BLaER1 (cell line): ENCODE data around the gene PRRG1.
"Not testable (repeated sequence)": the region's sequence is repeated elsewhere in the genome, so short reads cannot be mapped to it uniquely, and the experiment has no call there.

Experiments
- H3K27ac ChIP-seq: shearing (Covaris generic); formaldehyde crosslinking; 2 replicates; pipeline ENCODE4 v1.8.1; 2022
- H3K27me3 ChIP-seq: shearing (Covaris generic); formaldehyde crosslinking; 2 replicates; pipeline ENCODE4 v1.8.1; 2022
- H3K36me3 ChIP-seq: shearing (Covaris generic); formaldehyde crosslinking; 2 replicates; pipeline ENCODE4 v1.8.1; 2022
- H3K4me1 ChIP-seq: shearing (Covaris generic); formaldehyde crosslinking; 2 replicates; pipeline ENCODE4 v1.8.1; 2022
- H3K4me2 ChIP-seq: shearing (Covaris generic); formaldehyde crosslinking; 2 replicates; pipeline ENCODE4 v1.8.1; 2022
- H3K4me3 ChIP-seq: shearing (Covaris generic); formaldehyde crosslinking; 2 replicates; pipeline ENCODE4 v1.8.1; 2022
- H3K9ac ChIP-seq: shearing (Covaris generic); formaldehyde crosslinking; 2 replicates; pipeline ENCODE4 v1.8.1; 2022
- H3K9me3 ChIP-seq: shearing (Covaris generic); formaldehyde crosslinking; 2 replicates; pipeline ENCODE4 v1.8.1; 2022
- H4K20me1 ChIP-seq: shearing (Covaris generic); formaldehyde crosslinking; 2 replicates; pipeline ENCODE4 v1.8.1; 2022
- Cebpa-rat ChIP-seq: shearing (Covaris generic); IDR thresholded peaks from 2 replicates; pipeline ENCODE4 v1.8.1; 2022

Gene PRRG1

GRCh38 chrX:37420185-37420584 is 71.0 kb downstream of the PRRG1 start:
- Histone ChIP-seq H3K4me3 (no peak overlapping the region), H4K20me1 (no peaks in the 10 kb centered on the region), H3K4me2 (no peak overlapping the region), H3K9ac (no peak overlapping the region), H3K27ac (no peak overlapping the region), H3K9me3 (no peaks in the 10 kb centered on the region), H3K4me1 (no peaks in the 10 kb centered on the region), H3K36me3 (no peaks in the 10 kb centered on the region), H3K27me3 (no peaks in the 10 kb centered on the region)
- TF ChIP-seq Cebpa-rat = no peak

DNA sequence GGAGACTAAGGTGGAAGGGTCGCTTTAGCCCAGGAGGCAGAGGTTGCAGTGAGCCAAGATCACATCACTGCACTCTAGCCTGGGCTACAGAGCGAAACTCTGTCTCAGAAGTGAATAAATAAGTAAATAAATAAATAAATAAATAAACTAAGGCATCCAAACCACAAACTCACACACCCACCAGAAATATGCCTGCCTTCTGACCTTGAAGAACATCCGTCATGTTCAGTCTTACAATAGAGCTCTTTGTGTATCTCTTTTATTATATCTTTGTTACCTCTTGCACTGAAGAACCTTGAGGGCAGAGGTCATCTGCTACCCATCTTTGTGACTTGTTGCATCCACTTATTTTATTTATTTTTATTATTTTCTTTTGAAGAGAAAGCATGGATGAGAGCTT is 71.6 kb downstream of the PRRG1 start:
- Histone ChIP-seq H3K27me3 (no peaks in the 10 kb centered on the region), H3K9me3 (no peaks in the 10 kb centered on the region), H3K9ac (no peak overlapping the region), H3K4me3 (no peak overlapping the region), H4K20me1 (no peaks in the 10 kb centered on the region), H3K36me3 (no peaks in the 10 kb centered on the region), H3K4me2 (no peak overlapping the region), H3K27ac (no peak overlapping the region), H3K4me1 (no peaks in the 10 kb centered on the region)
- TF ChIP-seq Cebpa-rat = no peak

- H3K9me3 ChIP-seq = peaks cover 9% of the 10 kb centered on the region; the same call in 1 of the 2 replicates
- H3K36me3 ChIP-seq = no peaks in the 10 kb centered on the region
- no peak overlapping the region for H3K4me3 ChIP-seq
- no peak for TF ChIP-seq Cebpa-rat
- no peaks in the 10 kb centered on the region for H3K27me3 ChIP-seq
- no peak overlapping the region for H3K9ac ChIP-seq
- H3K4me1 ChIP-seq = no peaks in the 10 kb centered on the region
- no peaks in the 10 kb centered on the region for H4K20me1 ChIP-seq
- H3K27ac ChIP-seq = no peak overlapping the region
- no peak overlapping the region for H3K4me2 ChIP-seq
Observed at GRCh38 chrX:37424000-37424429, 74.9 kb downstream of the PRRG1 start.

- Histone ChIP-seq H3K27ac (no peak overlapping the region), H4K20me1 (no peaks in the 10 kb centered on the region), H3K4me2 (no peak overlapping the region), H3K9me3 (peaks cover 9% of the 10 kb centered on the region; the same call in 1 of the 2 replicates), H3K4me1 (no peaks in the 10 kb centered on the region), H3K36me3 (no peaks in the 10 kb centered on the region), H3K4me3 (no peak overlapping the region), H3K9ac (no peak overlapping the region), H3K27me3 (no peaks in the 10 kb centered on the region)
- no peak for TF ChIP-seq Cebpa-rat
Observed at GRCh38 chrX:37425370-37425769, 76.2 kb downstream of the PRRG1 start.

- not testable (repeated sequence) for H3K9ac ChIP-seq, H4K20me1 ChIP-seq, H3K4me2 ChIP-seq, H3K4me3 ChIP-seq, H3K27me3 ChIP-seq, H3K27ac ChIP-seq, H3K4me1 ChIP-seq, H3K9me3 ChIP-seq, H3K36me3 ChIP-seq
Observed at GRCh38 chrX:37428962-37429361, 79.8 kb downstream of the PRRG1 start.

DNA sequence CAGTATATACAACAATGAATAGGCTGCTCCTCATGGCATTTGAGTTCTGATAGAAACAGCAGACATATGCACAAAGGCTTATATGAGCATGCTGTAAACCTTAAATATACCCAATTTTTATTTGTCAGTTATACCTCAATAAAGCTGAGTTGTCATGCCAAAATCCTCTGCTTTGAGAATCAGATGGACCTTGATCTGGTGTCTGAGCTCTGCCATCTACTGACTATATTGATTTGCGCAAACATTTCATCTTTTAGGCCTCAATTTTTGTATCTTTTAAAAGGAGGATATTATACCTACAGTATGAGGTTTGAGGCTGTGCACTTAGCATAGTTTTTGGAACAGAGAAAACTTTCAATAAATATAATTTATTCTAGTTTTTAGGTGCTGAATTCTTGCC is 85.2 kb downstream of the PRRG1 start:
- no peaks in the 10 kb centered on the region for H3K36me3 ChIP-seq
- no peak overlapping the region for H3K4me3 ChIP-seq
- no peak overlapping the region for H3K27ac ChIP-seq
- H3K4me1 ChIP-seq = no peaks in the 10 kb centered on the region
- H3K9me3 ChIP-seq = no peaks in the 10 kb centered on the region
- H3K9ac ChIP-seq = no peak overlapping the region
- no peak overlapping the region for H3K4me2 ChIP-seq
- no peak for TF ChIP-seq Cebpa-rat
- no peaks in the 10 kb centered on the region for H4K20me1 ChIP-seq
- H3K27me3 ChIP-seq = no peaks in the 10 kb centered on the region

GRCh38 chrX:37437160-37437559 is 88.0 kb downstream of the PRRG1 start:
- Histone ChIP-seq H3K27me3 (no peaks in the 10 kb centered on the region), H3K9ac (no peak overlapping the region), H3K4me1 (no peaks in the 10 kb centered on the region), H3K9me3 (no peaks in the 10 kb centered on the region), H3K36me3 (no peaks in the 10 kb centered on the region), H3K4me2 (no peak overlapping the region), H3K27ac (no peak overlapping the region), H4K20me1 (no peaks in the 10 kb centered on the region), H3K4me3 (no peak overlapping the region)
- TF ChIP-seq Cebpa-rat = no peak

- Histone ChIP-seq H3K36me3 (no peaks in the 10 kb centered on the region), H3K4me3 (no peak overlapping the region), H3K9me3 (no peaks in the 10 kb centered on the region), H3K27me3 (no peaks in the 10 kb centered on the region), H3K9ac (no peak overlapping the region), H4K20me1 (no peaks in the 10 kb centered on the region), H3K27ac (no peak overlapping the region), H3K4me1 (no peaks in the 10 kb centered on the region), H3K4me2 (no peak overlapping the region)
- TF ChIP-seq Cebpa-rat = no peak
Observed at GRCh38 chrX:37441377-37441776, 92.2 kb downstream of the PRRG1 start.

DNA sequence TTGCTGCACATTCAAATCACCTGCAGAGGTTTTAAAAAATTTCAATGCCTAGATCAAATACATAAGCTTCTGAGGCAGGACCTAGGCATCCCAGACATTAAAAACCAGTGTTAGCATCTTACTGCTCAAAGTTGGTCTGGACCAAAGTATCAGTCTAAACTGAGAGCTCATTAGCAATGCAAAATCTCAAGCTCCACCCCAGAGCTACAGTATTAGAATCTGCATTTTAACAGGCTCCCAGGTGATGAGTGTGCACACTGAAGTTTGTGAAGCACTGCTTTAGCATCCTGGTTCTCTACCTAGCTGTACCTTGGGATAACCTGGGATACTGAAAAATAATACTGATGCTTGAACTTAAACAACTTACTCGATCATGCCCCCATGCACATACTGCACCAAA is 96.0 kb downstream of the PRRG1 start:
- no peaks in the 10 kb centered on the region for H3K4me1 ChIP-seq
- no peaks in the 10 kb centered on the region for H3K27me3 ChIP-seq
- no peak overlapping the region for H3K4me2 ChIP-seq
- no peak for TF ChIP-seq Cebpa-rat
- no peak overlapping the region for H3K27ac ChIP-seq
- no peaks in the 10 kb centered on the region for H3K9me3 ChIP-seq
- H3K9ac ChIP-seq = no peak overlapping the region
- H4K20me1 ChIP-seq = no peaks in the 10 kb centered on the region
- no peak overlapping the region for H3K4me3 ChIP-seq
- H3K36me3 ChIP-seq = no peaks in the 10 kb centered on the region

DNA sequence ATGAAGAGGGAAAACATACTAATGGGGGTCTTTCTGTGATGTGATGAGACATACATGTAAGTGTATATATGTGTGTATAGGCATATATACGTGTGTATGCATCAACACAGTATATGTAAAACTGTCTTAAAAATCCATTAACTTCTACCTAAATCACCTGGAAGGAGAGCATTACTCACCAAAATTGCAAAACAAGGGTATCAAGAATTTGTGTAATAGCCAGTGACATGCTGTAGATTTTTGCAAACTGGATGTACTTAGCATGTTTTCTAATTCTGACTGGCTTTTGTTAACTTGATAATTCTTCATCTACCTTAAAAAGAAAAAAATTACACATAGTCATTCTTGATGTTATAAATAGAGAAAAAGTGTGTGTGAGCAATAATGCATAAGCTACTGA is 104.7 kb downstream of the PRRG1 start:
- Histone ChIP-seq H3K27ac (no peak overlapping the region), H3K36me3 (no peaks in the 10 kb centered on the region), H3K9me3 (no peaks in the 10 kb centered on the region), H3K27me3 (no peaks in the 10 kb centered on the region), H4K20me1 (no peaks in the 10 kb centered on the region), H3K4me3 (no peak overlapping the region), H3K4me2 (no peak overlapping the region), H3K4me1 (no peaks in the 10 kb centered on the region), H3K9ac (no peak overlapping the region)
- no peak for TF ChIP-seq Cebpa-rat

GRCh38 chrX:37454537-37455285 is 105.5 kb downstream of the PRRG1 start:
- Histone ChIP-seq H3K9me3 (no peaks in the 10 kb centered on the region), H3K9ac (no peak overlapping the region), H3K36me3 (no peaks in the 10 kb centered on the region), H3K27ac (no peak overlapping the region), H3K4me2 (no peak overlapping the region), H3K4me1 (no peaks in the 10 kb centered on the region), H4K20me1 (no peaks in the 10 kb centered on the region), H3K4me3 (no peak overlapping the region), H3K27me3 (no peaks in the 10 kb centered on the region)
- TF ChIP-seq Cebpa-rat = no peak
